Cardiac septum (tissue), 1 donor: ENCODE measurements around the gene FOXO3. TPM values are rescaled to one million over a fixed set of nuclear protein-coding genes. Genes with fewer than 3 reads are reported as not detected.
"Not testable (repeated sequence)": the region's sequence is repeated elsewhere in the genome, so short reads cannot be mapped to it uniquely, and the experiment has no call there.

ENCODE experiments used
- DNase-seq: peaks from one replicate; pipeline ENCODE4 v3.0.0-alpha.2; 2020; ENCODE audit warnings: low spot score
- intact Hi-C: fragments of 100-400 bp; cut with DNase I; formaldehyde crosslinking; loops from one replicate; pipeline ENCODE4 v1.14.0; 2022
- long read RNA-seq: library from polyadenylated mRNA; unstranded; transcript quantifications from one replicate; pipeline ENCODE4 v2.0.0, GENCODE V29; 2021
- total RNA-seq: library from RNA; stranded (reverse); fragmentation: NEBNext Ultra II Directional; extraction: Animal tissue kit (Norgen Biotek cat#: 25700); gene quantifications from one replicate; pipeline ENCODE4 v1.2.1, GENCODE V29; 2021
- donor health status: DM: no; HTN: no; CAD: no.

FOXO3 gene
- total RNA-seq, result 32.1 TPM
- long read RNA-seq, full-length matches to known transcripts, result 72 of 140 reads
- long read RNA-seq, partial matches to known transcripts, result 47 of 140 reads
- long read RNA-seq, other reads (novel, unspliced or antisense), result 21 of 140 reads

DNA sequence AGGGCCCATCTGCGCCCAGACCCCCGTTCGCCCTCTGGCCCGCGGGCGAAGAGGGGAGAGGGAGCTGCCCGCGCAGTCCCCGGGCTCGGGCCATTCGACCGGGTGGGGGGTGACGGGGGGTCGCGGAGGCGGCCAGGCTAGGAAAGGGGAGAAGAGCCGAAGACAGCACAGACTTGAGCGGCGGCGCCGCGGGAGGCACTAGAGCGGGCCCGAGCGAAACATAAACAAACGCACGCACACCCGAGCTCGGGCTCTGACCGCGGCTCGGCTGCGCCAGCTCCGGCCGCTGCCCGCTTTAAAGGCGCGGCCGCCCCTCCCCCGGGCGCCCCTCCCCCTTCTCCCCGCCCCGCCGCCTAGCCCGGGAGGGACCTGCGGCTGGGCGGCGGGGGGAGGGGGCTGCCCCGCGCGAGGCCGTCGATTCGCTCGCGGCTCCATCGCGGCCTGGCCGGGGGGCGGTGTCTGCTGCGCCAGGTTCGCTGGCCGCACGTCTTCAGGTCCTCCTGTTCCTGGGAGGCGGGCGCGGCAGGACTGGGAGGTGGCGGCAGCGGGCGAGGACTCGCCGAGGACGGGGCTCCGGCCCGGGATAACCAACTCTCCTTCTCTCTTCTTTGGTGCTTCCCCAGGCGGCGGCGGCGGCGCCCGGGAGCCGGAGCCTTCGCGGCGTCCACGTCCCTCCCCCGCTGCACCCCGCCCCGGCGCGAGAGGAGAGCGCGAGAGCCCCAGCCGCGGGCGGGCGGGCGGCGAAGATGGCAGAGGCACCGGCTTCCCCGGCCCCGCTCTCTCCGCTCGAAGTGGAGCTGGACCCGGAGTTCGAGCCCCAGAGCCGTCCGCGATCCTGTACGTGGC is at the start of gene FOXO3:
FOXO3 (plus strand) TSS at position 455 of the 846 bp plus-strand sequence; CDS start at position 747, 292 bp downstream.
- peak; percentile 96 for DNase-seq
- intact Hi-C loops, result loop anchor here (10.0 kb wide), 1 partner anchor 824 kb away; the partner anchor contains the start of gene CD164

DNA sequence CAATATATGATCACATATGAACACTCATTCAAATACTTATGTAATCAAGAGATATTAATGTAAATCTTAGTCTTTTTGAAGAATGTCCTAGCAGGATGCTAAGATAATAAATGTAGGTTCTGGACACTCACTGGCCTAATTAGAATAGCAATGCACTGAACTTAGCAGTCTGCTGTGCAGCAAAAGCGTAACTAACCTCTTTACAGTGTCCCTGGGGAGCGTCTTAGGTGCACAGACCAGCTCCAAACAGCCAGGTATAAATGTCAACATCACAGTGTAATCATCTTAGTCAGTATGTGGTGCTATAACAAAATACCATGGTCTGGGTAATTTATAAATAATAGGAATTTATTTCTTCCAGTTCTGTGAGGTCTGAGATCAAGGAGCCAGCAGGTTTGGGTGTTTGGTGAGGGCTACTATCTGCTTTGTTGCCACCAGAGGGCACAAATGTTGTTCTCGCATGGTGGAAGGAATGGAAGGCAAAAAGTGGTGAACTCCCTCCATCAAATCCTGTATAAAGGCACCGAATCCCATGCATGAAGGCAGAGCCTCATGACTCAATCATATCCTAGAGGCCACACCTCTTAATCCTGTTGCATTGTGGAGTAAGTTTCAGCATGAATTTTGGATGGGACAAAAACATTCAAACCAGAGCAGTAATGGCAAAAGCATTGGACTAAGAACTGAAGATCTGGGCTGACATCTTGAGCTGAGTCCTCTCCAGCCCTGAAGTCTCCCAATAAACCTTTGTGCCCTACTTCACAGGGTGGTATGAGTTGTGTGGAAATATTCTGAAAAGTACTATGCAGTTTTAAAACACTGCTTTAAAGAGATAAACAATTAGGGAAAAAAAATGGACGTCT is 41.8 kb upstream of the FOXO3 start:
- DNase-seq, result no peak
- intact Hi-C loops, result no loop called here

GRCh38 chr6:108521616-108522107 is 39.1 kb upstream of the FOXO3 start:
- no peak for DNase-seq
- intact Hi-C loops, result loop anchor here (10.0 kb wide), 1 partner anchor 547 kb away; no protein-coding TSS in a partner anchor

DNA sequence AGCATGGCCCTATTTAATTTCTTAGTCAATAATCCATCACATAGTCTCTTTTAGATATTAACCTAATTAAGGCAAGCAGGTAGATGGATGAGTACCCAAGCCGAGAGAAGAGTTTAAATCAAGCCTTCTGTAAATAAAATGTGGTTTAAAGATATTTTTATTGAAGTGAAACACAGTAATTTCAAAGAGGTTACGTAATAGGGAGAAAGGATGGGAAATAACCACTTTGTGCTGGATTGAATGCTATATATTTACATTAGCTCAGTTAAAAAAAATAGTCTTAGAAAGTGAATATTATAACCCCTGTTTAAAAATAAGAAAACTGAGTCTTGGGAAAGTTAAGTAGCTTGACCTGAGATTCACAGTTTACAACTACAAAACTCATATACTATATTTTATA is 37.0 kb upstream of the FOXO3 start:
- intact Hi-C loops, result loop anchor here (10.0 kb wide), 1 partner anchor 549 kb away; no protein-coding TSS in a partner anchor
- no peak for DNase-seq

- no peak for DNase-seq
- intact Hi-C loops, result loop anchor here (5.0 to 10.0 kb wide), 2 partner anchors 412 to 550 kb away; no protein-coding TSS in a partner anchor
Observed at GRCh38 chr6:108524528-108525248, 36.0 kb upstream of the FOXO3 start.

- no peak for DNase-seq
- intact Hi-C loops, result loop anchor here (5.0 to 10.0 kb wide), 2 partner anchors 414 to 552 kb away; no protein-coding TSS in a partner anchor
Observed at GRCh38 chr6:108526739-108527174, 34.0 kb upstream of the FOXO3 start.

DNA sequence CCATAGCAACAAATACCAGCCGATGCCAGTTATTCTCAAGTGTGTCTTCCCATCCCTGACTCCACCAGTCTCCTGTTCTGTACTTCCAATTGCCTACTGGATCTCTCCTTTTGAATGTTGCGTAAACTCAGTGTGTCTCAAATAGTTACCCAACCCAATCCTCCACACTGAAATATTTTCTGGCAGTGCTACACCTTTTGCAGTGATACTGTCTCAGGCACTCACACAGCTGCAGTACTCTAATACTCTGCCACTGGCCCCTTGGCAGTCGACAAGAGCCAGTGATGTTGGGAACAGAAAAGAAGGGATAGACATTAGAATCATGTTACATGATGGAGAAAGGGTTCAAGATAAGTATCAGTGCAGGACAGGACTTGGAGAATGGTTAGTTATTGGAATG is 31.8 kb upstream of the FOXO3 start:
- DNase-seq, result no peak
- intact Hi-C loops, result loop anchor here (5.0 to 10.0 kb wide), 2 partner anchors 417 to 554 kb away; no protein-coding TSS in a partner anchor

DNA sequence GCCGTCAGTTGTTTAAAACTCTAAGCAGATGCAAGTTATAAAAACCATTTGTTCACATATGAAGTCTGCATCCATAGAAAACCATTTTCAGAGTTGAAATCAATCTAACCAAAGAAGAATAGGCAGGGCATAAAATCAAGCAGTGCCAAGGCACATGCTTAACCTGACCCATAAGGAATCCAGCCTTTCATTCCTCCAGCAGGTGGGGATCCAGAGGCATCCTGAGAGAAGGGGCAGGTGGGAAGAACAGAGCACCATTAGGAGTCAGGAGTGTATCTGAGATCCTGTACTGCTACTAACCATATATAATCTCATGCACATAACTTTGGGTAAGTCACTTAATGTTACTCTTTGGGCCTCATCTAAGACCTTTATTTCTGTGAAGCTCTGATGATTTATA is 29.4 kb upstream of the FOXO3 start:
- no peak for DNase-seq
- intact Hi-C loops, result no loop called here

GRCh38 chr6:108535114-108535742 is 25.5 kb upstream of the FOXO3 start:
- intact Hi-C loops, result no loop called here
- no peak for DNase-seq

GRCh38 chr6:108535920-108536535 is 24.7 kb upstream of the FOXO3 start:
- DNase-seq, intact Hi-C loops: not testable (repeated sequence)

DNA sequence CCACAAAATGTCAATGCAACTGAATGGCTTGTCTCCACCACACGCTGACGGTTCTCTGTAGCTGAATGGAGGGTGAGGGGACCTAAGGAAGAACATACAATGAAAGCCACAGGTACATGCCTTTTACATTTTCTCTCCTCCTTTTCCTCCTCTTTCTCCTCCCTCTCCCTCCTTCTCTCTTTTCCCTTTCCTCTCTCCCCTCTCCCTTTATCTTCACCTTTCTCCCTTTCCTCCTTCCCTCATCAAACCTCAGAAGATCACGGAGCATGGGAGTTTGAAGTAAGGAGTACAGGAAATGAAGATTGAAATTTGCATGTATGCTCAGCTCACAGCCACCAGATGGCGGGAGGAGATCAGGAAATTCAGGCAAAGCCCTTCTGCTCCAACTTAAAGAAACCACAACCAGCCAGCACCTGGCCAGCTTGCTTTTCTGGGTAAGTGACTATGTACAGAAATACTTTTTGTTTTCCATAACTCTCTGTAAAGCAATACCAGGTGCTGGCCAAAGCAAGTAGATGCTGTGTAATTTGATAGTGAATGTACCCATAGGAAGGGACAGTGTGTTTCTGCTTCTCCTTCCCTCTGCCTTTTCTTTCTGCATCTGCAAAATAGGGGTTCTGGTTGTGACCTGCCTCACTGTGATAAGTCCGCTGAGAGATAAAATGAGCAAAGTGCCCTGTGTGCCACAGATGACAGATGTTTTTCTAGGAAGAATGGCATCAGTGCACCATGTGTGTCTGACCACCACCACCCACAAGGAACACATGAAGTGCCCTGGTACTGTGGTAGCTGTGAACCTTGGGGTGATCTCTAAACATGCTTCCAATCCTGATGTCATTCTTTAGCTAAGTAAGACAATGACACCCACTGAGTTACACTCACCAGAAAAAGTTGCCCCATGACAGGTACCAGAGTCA is 18.6 kb upstream of the FOXO3 start:
- intact Hi-C loops, result loop anchor here (1.0 to 5.0 kb wide), 4 partner anchors 240 to 533 kb away; no protein-coding TSS in a partner anchor
- no peak for DNase-seq

- intact Hi-C loops, result loop anchor here (2.0 to 5.0 kb wide), 3 partner anchors 239 to 531 kb away; no protein-coding TSS in a partner anchor
- DNase-seq, result no peak
Observed at GRCh38 chr6:108543175-108543940, 17.4 kb upstream of the FOXO3 start.

DNA sequence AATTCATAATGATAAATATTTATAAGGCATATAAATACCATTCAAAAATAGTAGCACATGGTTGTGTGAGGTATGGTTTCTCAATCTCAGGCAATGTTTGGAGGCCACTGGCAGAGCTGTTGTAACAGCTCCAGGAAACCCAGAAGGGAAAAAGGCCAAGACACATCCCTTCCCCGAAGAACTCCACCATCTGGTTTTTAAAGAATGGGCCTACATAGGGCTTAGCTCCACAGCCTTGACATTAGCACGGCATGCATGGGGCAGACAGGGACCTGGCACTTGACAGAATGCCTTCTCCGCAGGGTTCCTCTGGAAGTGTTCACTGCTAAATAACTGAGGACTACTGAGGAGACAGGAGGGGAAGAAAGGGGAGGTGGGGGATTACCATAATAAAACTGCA is 16.1 kb upstream of the FOXO3 start:
- intact Hi-C loops, result loop anchor here (5.0 kb wide), 1 partner anchor 238 kb away; no protein-coding TSS in a partner anchor
- no peak for DNase-seq

- no peak for DNase-seq
- intact Hi-C loops, result no loop called here
Observed at GRCh38 chr6:108546079-108547049, 14.4 kb upstream of the FOXO3 start.

- DNase-seq, result no peak
- intact Hi-C loops, result no loop called here
Observed at GRCh38 chr6:108549241-108549640, 11.5 kb upstream of the FOXO3 start.
